ENCODE results near the gene PTPRD.

PTPRD gene

DNA sequence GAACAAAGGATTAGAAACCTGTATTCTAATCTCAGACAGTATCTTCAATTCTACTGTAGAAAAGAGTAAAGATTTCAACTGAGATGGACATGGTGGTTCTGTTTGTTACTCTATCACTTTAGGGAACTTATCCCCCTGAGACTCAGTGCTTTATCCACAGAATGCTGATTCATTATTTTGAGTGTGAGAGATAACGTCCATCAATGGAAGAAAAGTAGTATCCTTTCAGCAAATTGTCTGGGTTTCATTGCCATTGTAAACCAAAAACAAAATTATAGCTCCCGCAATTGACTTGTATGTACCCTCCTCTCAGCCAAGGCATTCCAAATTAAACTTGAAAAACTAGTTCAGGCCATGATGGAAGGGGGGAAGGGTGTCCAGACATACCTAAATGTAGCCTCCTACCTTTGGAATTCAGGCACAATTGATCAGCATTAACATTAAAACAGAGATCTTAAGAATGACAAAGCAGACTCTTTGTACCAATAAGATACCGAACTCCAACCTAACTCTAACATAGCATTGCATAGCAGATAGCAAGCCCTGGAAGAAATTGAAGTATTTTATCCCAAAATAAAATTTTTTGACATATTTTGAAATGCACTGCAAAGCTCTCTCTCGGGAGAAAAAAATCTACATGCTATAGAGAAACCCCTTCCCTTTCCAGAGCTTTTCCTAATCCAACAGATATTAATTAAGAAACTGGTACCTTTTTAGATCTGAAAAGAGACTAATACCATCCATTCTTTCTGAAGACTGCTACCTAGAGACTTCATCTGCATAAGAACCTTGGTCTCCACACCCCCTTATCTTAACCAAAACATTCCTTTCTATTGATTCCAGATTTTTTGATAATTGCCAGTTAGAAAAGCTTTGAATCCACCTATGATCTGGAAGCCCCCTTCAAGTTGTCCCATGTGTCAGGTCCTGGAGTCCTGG is 1055.7 kb downstream of the PTPRD start:
- Histone ChIP-seq H3K9ac (ENCODE audit: insufficient read length) (no peak overlapping the region), H3K27ac (no peak overlapping the region), H3K9me3 (ENCODE audit: low read depth, low read length) (no peaks in the 10 kb centered on the region), H3K36me3 (ENCODE audit: insufficient read depth, low read length) (no peaks in the 10 kb centered on the region), H3K4me3 (no peak overlapping the region)
- no peak for TF ChIP-seq EZH2 (IDR thresholded peaks at IDR 0.05)
- TF ChIP-seq FOXP2 (optimal IDR thresholded peaks at IDR 0.05; ENCODE audit: control extremely low read depth, extremely low read length, insufficient read depth), result no peak
- TF ChIP-seq POLR2AphosphoS5 (IDR thresholded peaks at IDR 0.05; ENCODE audit: borderline replicate concordance, low read depth, low read length), result no peak
- DNase-seq (ENCODE audit: low read depth, low spot score), result no peak

DNA sequence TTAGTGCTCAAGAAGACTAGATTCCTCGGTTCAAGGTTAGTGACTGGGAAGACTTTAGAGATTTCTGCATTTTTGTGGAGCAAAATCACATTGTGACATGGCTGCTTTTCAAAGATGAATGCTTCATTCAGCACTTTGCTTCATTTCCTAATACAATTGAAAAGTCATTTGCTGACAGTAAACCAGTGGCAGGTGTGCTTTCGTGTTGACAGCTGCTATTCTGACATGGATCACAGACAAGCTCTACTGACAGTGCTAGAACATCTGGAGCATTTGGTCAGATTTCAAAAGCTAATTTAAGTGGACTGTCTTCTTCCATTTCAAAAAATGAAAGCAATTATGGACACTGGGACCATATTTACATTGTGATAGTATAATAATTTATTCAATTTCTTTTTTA is 1060.1 kb downstream of the PTPRD start:
- Histone ChIP-seq H3K36me3 (ENCODE audit: insufficient read depth, low read length) (no peaks in the 10 kb centered on the region), H3K27ac (no peak overlapping the region), H3K9me3 (ENCODE audit: low read depth, low read length) (no peaks in the 10 kb centered on the region), H3K4me3 (no peak overlapping the region), H3K9ac (ENCODE audit: insufficient read length) (no peak overlapping the region)
- TF ChIP-seq FOXP2 (optimal IDR thresholded peaks at IDR 0.05; ENCODE audit: control extremely low read depth, extremely low read length, insufficient read depth) (no peak), POLR2AphosphoS5 (IDR thresholded peaks at IDR 0.05; ENCODE audit: borderline replicate concordance, low read depth, low read length) (no peak), EZH2 (IDR thresholded peaks at IDR 0.05) (no peak)
- no peak for DNase-seq (ENCODE audit: low read depth, low spot score)

DNA sequence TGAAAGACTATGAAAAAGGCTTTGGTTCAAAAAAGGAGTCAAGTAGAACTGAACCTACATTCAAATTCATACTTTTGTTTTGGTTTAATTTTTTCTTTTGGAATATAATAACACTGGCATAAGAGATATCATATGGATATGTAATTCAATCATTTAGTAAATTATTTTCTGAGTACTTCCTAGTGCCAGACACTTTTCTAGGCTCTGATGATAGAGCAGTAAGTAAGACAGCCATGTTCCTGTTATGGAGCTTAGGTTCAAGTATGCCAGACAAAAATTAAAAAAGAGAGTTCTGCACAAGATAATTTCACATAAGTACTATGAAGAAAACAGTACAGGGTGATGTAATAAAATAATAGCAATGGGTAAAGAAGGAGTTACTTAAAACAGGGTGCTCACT is 1074.0 kb downstream of the PTPRD start:
- no peak for TF ChIP-seq EZH2 (IDR thresholded peaks at IDR 0.05)
- no peak for TF ChIP-seq FOXP2 (optimal IDR thresholded peaks at IDR 0.05; ENCODE audit: control extremely low read depth, extremely low read length, insufficient read depth)
- no peak for TF ChIP-seq POLR2AphosphoS5 (IDR thresholded peaks at IDR 0.05; ENCODE audit: borderline replicate concordance, low read depth, low read length)
- H3K9ac ChIP-seq (ENCODE audit: insufficient read length), result no peak overlapping the region
- no peaks in the 10 kb centered on the region for H3K9me3 ChIP-seq (ENCODE audit: low read depth, low read length)
- no peaks in the 10 kb centered on the region for H3K36me3 ChIP-seq (ENCODE audit: insufficient read depth, low read length)
- H3K4me3 ChIP-seq, result no peak overlapping the region
- no peak for DNase-seq (ENCODE audit: low read depth, low spot score)
- no peak overlapping the region for H3K27ac ChIP-seq

DNA sequence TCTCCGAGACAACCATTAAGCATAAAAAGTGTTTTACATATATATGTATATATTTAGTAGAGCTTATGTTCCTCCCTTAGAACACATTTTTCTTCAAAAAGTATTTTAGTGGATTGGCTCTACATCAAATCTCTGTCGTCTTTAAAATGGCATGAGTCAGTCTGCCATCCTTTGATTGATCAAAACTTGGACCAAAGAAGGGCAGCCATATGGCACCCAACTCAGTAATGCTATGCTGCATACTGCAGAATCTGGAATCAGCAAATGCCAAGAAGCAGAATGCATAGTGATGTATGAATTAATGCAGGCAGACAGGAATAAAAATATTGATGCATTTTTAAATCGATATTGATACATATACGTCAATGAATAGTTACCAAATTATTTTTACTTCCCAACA is 1074.4 kb downstream of the PTPRD start:
- TF ChIP-seq POLR2AphosphoS5 (IDR thresholded peaks at IDR 0.05; ENCODE audit: borderline replicate concordance, low read depth, low read length) (no peak), FOXP2 (optimal IDR thresholded peaks at IDR 0.05; ENCODE audit: control extremely low read depth, extremely low read length, insufficient read depth) (no peak), EZH2 (IDR thresholded peaks at IDR 0.05) (no peak)

DNA sequence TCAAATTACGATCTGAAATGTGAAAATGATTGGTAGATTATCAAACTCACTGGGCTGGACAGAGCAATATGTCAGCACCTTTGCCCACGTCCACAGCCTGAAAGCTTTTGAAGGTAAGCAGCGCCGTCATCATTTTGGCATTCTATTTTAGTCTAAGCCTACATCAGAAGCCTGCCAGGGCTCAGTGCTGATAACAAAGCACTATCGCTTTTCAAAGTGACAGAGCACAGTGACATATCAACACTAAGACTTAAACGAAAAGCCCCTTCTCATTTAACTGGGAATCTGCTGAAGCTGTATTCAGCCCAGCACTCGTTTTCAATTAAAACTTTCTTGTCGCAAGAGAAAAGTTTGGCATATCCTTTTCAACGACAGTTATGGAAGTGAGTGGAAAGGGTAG is 1076.3 kb downstream of the PTPRD start:
- DNase-seq (ENCODE audit: low read depth, low spot score), result no peak
- Histone ChIP-seq H3K36me3 (ENCODE audit: insufficient read depth, low read length) (no peaks in the 10 kb centered on the region), H3K27ac (no peak overlapping the region), H3K4me3 (no peak overlapping the region), H3K9me3 (ENCODE audit: low read depth, low read length) (no peaks in the 10 kb centered on the region), H3K9ac (ENCODE audit: insufficient read length) (no peak overlapping the region)
- no peak for TF ChIP-seq EZH2 (IDR thresholded peaks at IDR 0.05)
- no peak for TF ChIP-seq FOXP2 (optimal IDR thresholded peaks at IDR 0.05; ENCODE audit: control extremely low read depth, extremely low read length, insufficient read depth)
- no peak for TF ChIP-seq POLR2AphosphoS5 (IDR thresholded peaks at IDR 0.05; ENCODE audit: borderline replicate concordance, low read depth, low read length)

More for the DNA sequence above, 1074.4 kb downstream of the PTPRD start:
- no peak for DNase-seq (ENCODE audit: low read depth, low spot score)
- Histone ChIP-seq H3K9me3 (ENCODE audit: low read depth, low read length) (no peaks in the 10 kb centered on the region), H3K27ac (no peak overlapping the region), H3K4me3 (no peak overlapping the region), H3K36me3 (ENCODE audit: insufficient read depth, low read length) (no peaks in the 10 kb centered on the region), H3K9ac (ENCODE audit: insufficient read length) (no peak overlapping the region)

DNA sequence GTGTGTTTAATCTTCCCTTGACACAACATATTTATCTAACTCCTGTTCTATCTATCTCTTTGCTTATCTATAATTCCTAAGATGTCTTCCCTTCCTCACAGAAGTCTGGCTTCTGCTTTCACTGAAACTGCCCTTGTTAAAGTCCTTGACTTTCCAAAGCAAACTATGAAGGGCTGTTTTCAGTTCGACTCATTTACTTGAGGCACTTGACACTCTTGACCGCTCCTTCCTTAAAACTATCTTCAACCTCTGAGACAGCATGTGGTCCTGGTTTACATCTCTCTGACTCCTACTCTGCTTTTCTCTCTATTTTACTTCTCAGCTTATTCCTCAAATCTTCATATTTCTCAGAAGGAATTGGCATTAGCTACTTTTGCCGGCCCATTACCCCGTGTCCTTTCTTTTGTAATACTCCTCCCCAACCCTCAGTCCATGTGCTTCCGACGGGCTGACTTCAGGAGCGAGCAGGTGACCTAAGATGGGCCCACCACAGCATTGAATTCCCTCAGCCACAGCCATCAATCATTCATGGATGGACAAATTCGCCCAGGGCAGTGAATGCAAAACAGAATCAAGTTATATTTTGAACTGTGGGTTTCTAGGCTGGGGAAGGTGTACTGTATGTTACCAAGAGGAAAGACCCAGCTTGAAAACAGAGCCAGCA is 1089.2 kb downstream of the PTPRD start:
- Histone ChIP-seq H3K9me3 (ENCODE audit: low read depth, low read length) (no peaks in the 10 kb centered on the region), H3K4me3 (no peak overlapping the region), H3K27ac (no peak overlapping the region), H3K36me3 (ENCODE audit: insufficient read depth, low read length) (no peaks in the 10 kb centered on the region), H3K9ac (ENCODE audit: insufficient read length) (no peak overlapping the region)
- TF ChIP-seq EZH2 (IDR thresholded peaks at IDR 0.05) (no peak), POLR2AphosphoS5 (IDR thresholded peaks at IDR 0.05; ENCODE audit: borderline replicate concordance, low read depth, low read length) (no peak), FOXP2 (optimal IDR thresholded peaks at IDR 0.05; ENCODE audit: control extremely low read depth, extremely low read length, insufficient read depth) (no peak)
- no peak for DNase-seq (ENCODE audit: low read depth, low spot score)

DNA sequence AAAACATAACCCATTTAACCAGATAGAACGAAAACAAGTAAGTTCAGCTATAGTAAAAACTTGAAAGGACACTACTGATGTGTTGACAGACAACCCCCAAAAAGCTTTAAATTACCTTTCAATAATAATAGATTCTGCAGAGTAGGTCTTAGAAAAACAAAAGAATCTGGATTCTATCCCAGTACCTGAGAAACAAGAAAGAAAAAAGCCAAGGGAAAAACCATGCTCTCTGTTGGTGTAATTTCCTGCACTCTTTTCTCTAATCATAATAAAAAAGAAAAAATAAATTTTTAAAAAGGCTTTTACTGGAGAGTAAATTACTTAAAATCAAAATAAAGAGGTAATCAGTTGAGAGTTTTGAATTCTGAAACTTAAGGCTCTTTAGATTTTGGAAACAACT is 1090.4 kb downstream of the PTPRD start:
- DNase-seq (ENCODE audit: low read depth, low spot score), result no peak
- no peak overlapping the region for H3K27ac ChIP-seq
- no peak overlapping the region for H3K9ac ChIP-seq (ENCODE audit: insufficient read length)
- H3K9me3 ChIP-seq (ENCODE audit: low read depth, low read length), result no peaks in the 10 kb centered on the region
- no peaks in the 10 kb centered on the region for H3K36me3 ChIP-seq (ENCODE audit: insufficient read depth, low read length)
- TF ChIP-seq POLR2AphosphoS5 (IDR thresholded peaks at IDR 0.05; ENCODE audit: borderline replicate concordance, low read depth, low read length), result no peak
- no peak for TF ChIP-seq EZH2 (IDR thresholded peaks at IDR 0.05)
- no peak for TF ChIP-seq FOXP2 (optimal IDR thresholded peaks at IDR 0.05; ENCODE audit: control extremely low read depth, extremely low read length, insufficient read depth)
- no peak overlapping the region for H3K4me3 ChIP-seq

DNA sequence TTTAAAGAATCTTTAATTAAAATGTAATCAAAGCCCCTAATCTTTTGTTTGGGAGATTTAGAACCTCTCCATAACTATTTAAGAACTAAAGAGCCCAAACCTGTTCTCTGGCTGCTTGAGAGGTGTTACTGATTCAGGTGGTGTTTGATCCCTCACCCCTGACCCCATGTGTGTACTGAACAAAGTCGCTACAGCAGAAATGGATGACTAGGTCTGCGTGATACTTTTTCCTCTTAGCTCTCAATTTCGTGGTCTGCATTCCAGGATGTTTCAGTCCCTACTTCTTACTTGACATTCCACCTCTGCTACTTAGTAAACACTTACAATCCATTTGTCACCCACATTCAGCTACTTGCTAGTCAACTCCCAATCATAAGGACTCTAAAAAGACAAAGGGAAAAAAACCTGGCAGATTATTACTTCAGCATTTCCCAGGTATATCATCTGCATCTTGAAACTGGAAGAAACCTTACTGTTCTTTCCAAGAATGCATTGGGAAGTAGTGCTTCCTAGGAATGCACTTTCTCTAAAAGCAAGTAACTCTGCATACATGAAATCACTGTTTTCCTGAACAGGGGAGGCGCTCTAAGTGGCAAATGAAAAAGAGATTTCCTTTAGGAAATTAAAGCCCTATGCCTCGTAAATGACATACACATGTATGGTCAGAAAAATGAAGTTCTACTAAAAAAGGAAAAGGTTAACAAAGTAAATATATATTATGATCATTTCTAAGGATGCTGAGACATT is 1091.6 kb downstream of the PTPRD start:
- Histone ChIP-seq H3K4me3 (no peak overlapping the region), H3K36me3 (ENCODE audit: insufficient read depth, low read length) (no peaks in the 10 kb centered on the region), H3K27ac (no peak overlapping the region), H3K9me3 (ENCODE audit: low read depth, low read length) (no peaks in the 10 kb centered on the region), H3K9ac (ENCODE audit: insufficient read length) (no peak overlapping the region)
- TF ChIP-seq FOXP2 (optimal IDR thresholded peaks at IDR 0.05; ENCODE audit: control extremely low read depth, extremely low read length, insufficient read depth) (no peak), EZH2 (IDR thresholded peaks at IDR 0.05) (no peak), POLR2AphosphoS5 (IDR thresholded peaks at IDR 0.05; ENCODE audit: borderline replicate concordance, low read depth, low read length) (no peak)
- no peak for DNase-seq (ENCODE audit: low read depth, low spot score)
